KMS-11 (cell line): ENCODE measurements around the gene LRRC17.

Experiments
- H2AFZ ChIP-seq: fragments of 200-600 bp; sonication (generic); 2 replicates; pipeline ENCODE4 v1.6.1; 2016; ENCODE audit warnings: antibody characterized with exemption, mixed run types, low read depth
- H3K27ac ChIP-seq: fragments of 200-600 bp; sonication (generic); 2 replicates; pipeline ENCODE4 v1.6.1; 2016; ENCODE audit warnings: mild to moderate bottlenecking, mixed run types
- H3K27me3 ChIP-seq: fragments of 200-600 bp; sonication (generic); 2 replicates; pipeline ENCODE4 v1.6.1; 2017; ENCODE audit warnings: mild to moderate bottlenecking, low read depth, mixed run types, moderate library complexity; ENCODE audit not compliant: insufficient read depth
- H3K36me3 ChIP-seq: fragments of 200-600 bp; sonication (generic); 2 replicates; pipeline ENCODE4 v1.6.1; 2017; ENCODE audit warnings: mild to moderate bottlenecking, mixed run types; ENCODE audit not compliant: insufficient read depth
- H3K4me1 ChIP-seq: fragments of 200-600 bp; sonication (generic); 2 replicates; pipeline ENCODE4 v1.6.1; 2016; ENCODE audit warnings: mild to moderate bottlenecking, low read depth, mixed run types; ENCODE audit not compliant: poor library complexity, severe bottlenecking
- H3K4me2 ChIP-seq: fragments of 200-600 bp; sonication (generic); 2 replicates; pipeline ENCODE4 v1.7.0; 2016; ENCODE audit warnings: mild to moderate bottlenecking, mixed run types
- H3K4me3 ChIP-seq: fragments of 200-600 bp; sonication (generic); IDR thresholded peaks from 2 replicates; pipeline ENCODE4 v1.6.1; 2017; ENCODE audit warnings: low read depth, low read length, mixed read lengths; ENCODE audit not compliant: insufficient read depth
- H3K79me2 ChIP-seq: fragments of 200-600 bp; sonication (generic); 2 replicates; pipeline ENCODE4 v1.6.1; 2016; ENCODE audit warnings: low read depth, mixed run types; ENCODE audit not compliant: insufficient read depth
- H3K9ac ChIP-seq: fragments of 200-600 bp; sonication (generic); 2 replicates; pipeline ENCODE4 v1.6.1; 2016; ENCODE audit warnings: mild to moderate bottlenecking, mixed run types
- H4K20me1 ChIP-seq: fragments of 200-600 bp; sonication (generic); 2 replicates; pipeline ENCODE4 v1.6.1; 2016; ENCODE audit warnings: mild to moderate bottlenecking, mixed run types; ENCODE audit not compliant: insufficient read depth
- TF ChIP-seq, protein P1 (sequence below): fragments of 200-600 bp; sonication (generic); conservative IDR thresholded peaks from 2 replicates; pipeline ENCODE4 v1.6.1; 2017; ENCODE audit warnings: low read depth, mild to moderate bottlenecking, antibody characterized with exemption, low read length, moderate library complexity, mixed read lengths

Gene LRRC17

DNA sequence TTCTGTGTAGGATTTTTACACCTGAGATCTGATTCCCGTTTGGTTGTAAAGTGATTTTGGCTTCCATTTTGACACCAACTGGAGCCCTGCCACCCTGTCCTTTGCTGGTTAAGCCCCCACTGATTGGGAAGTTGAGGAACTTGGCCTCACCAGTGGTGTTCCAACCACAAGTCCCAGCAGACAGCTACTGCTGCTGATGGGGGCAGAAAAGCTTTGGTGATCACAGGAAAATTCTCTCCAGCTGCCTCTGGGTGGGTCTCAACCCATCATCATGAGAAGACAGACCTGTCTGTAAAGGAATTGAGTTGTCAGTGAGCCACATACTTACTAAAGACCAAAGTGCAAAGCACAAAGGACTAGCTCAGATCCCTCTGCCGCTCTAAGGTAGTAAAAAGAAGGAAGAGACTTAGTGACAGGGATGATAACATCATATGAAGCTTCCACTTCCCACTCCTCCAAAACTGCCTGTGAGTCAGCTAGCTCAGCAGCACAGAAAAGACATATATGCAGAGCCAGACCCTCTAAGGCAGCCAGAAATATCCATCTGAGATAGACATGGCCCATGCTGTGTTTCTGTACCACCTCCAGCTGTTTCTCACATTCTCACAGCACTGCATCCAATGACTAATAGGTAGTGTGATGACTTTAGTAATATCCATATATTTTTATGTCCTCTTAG lies 22.4 kb upstream of the LRRC17 start:
- Histone ChIP-seq H3K27me3 (no peaks in the 10 kb centered on the region), H3K4me3 (no peak overlapping the region), H3K9ac (no peak overlapping the region), H3K4me2 (no peak overlapping the region), H3K4me1 (no peaks in the 10 kb centered on the region), H4K20me1 (no peaks in the 10 kb centered on the region), H2AFZ (no peak overlapping the region), H3K27ac (no peak overlapping the region), H3K79me2 (no peaks in the 10 kb centered on the region), H3K36me3 (no peaks in the 10 kb centered on the region)
- TF ChIP-seq, protein P1, sequence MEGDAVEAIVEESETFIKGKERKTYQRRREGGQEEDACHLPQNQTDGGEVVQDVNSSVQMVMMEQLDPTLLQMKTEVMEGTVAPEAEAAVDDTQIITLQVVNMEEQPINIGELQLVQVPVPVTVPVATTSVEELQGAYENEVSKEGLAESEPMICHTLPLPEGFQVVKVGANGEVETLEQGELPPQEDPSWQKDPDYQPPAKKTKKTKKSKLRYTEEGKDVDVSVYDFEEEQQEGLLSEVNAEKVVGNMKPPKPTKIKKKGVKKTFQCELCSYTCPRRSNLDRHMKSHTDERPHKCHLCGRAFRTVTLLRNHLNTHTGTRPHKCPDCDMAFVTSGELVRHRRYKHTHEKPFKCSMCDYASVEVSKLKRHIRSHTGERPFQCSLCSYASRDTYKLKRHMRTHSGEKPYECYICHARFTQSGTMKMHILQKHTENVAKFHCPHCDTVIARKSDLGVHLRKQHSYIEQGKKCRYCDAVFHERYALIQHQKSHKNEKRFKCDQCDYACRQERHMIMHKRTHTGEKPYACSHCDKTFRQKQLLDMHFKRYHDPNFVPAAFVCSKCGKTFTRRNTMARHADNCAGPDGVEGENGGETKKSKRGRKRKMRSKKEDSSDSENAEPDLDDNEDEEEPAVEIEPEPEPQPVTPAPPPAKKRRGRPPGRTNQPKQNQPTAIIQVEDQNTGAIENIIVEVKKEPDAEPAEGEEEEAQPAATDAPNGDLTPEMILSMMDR, result no peak

DNA sequence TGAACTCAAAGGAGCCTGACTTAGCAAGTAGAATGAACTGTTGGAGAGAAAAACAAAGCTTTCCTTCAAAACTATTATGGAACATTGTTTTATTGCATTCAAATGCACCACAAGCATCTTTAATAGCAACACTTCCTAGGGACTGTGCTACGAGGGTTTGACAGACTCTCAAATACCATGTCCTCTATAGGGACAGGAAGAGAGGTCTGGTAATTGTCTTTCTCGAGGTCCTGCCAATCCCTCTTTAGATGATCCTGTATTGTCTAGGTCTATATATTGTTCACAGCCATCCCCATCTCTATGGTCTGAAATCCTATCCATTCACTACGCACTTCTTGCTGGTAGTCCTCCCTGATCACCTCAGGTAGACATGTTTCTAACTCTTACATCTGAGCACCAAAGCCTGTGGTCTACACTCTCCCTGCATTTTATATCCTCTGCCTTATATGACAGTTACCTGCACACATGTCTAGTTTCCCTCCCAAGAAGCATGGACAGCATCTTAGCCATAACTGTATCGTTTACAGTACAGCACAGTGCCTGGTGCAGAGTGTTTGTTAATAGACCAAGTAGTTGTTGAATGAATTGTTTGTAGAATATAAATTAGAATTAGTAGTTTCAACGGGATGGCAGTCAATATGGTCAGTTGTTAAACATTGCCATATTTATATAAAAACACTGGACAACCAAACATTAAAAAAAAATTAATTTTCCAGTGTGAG lies 21.7 kb upstream of the LRRC17 start:
- Histone ChIP-seq H3K4me3 (no peak overlapping the region), H3K27ac (no peak overlapping the region), H3K36me3 (no peaks in the 10 kb centered on the region), H4K20me1 (no peaks in the 10 kb centered on the region), H3K4me1 (no peaks in the 10 kb centered on the region), H3K27me3 (no peaks in the 10 kb centered on the region), H3K9ac (no peak overlapping the region), H3K79me2 (no peaks in the 10 kb centered on the region), H3K4me2 (no peak overlapping the region), H2AFZ (no peak overlapping the region)
- TF ChIP-seq, protein P1, result no peak

DNA sequence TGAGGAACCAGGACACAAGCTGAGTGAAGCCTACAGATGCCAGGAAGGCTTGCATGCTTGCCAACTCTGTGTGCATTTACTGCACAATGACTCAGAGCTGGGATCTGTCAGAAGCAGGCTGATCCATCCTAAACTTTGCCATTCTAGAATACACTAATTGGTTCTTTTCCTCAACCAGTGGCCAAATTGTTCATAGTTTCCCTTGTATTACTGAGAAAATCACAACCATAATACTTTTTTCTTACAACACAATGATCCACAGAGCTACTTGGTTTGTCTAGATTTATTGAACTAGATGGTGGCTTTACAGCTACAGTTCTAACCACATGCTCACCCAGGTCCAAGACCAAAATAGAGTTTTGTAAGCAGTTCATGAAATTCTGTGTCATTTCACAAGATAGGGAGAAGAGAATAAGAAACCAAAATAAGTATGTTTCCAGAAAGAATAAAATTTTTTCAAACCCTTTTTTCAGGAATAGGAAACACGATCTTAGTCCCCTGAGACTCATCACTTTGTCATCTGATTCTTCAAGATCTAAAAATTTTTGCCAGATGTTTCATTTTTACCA lies 21.0 kb upstream of the LRRC17 start:
- H3K27ac ChIP-seq, result no peak overlapping the region
- H3K4me3 ChIP-seq, result no peak overlapping the region
- TF ChIP-seq, protein P1, result no peak
- no peaks in the 10 kb centered on the region for H3K4me1 ChIP-seq
- H3K79me2 ChIP-seq, result no peaks in the 10 kb centered on the region
- H2AFZ ChIP-seq, result no peak overlapping the region
- no peaks in the 10 kb centered on the region for H4K20me1 ChIP-seq
- no peaks in the 10 kb centered on the region for H3K27me3 ChIP-seq
- no peak overlapping the region for H3K9ac ChIP-seq
- no peaks in the 10 kb centered on the region for H3K36me3 ChIP-seq
- no peak overlapping the region for H3K4me2 ChIP-seq

DNA sequence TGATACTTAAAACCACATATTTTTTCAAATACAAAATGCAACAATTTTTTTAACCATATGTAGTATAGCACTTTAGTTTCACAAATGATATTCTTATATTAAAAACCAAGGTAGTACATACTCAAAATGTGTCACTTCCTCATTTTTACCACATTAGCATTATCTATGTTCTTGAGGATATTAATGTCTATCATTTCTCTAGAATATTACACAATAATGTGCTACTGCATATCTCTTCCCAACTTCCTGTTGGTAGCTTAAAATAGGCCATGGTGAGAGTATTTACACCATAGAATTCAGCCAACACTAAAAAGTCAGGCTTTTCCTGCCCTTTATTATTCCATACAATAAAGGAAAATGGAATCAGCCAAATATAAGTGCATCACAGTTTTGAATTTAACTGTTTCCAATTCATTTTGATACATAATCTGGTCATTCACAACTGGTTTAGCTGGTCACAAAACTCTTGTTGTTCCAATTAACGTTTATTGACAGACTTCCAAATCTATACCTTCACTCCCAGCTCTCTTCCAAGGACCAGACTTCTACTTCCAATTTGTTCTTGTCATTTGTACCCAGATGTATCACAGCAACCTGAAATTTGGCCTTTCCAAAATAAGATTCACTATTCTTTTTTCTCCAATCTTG lies 20.0 kb upstream of the LRRC17 start:
- H4K20me1 ChIP-seq, result no peaks in the 10 kb centered on the region
- H3K9ac ChIP-seq, result no peak overlapping the region
- H3K36me3 ChIP-seq, result no peaks in the 10 kb centered on the region
- no peak overlapping the region for H3K4me3 ChIP-seq
- H2AFZ ChIP-seq, result no peak overlapping the region
- no peak overlapping the region for H3K4me2 ChIP-seq
- no peaks in the 10 kb centered on the region for H3K4me1 ChIP-seq
- H3K79me2 ChIP-seq, result no peaks in the 10 kb centered on the region
- H3K27me3 ChIP-seq, result no peaks in the 10 kb centered on the region
- TF ChIP-seq, protein P1, result no peak
- no peak overlapping the region for H3K27ac ChIP-seq
